Testis (tissue), 2 donors: ENCODE measurements around the gene INCENP.

Experiments used
- CTCF ChIP-seq, 3 experiments: fragments of 450-650 bp in 2 of 3; fragments of 200-600 bp in 1 of 3; sonication (generic) in 1 of 3; IDR thresholded peaks; one replicate each; pipeline ENCODE4 v1.5.1; 2016 to 2019; ENCODE audit warnings: antibody characterized with exemption in 3 of 3, mild to moderate bottlenecking in 2 of 3, moderate library complexity in 1 of 3
- POLR2A ChIP-seq: fragments of 450-650 bp; IDR thresholded peaks from one replicate; pipeline ENCODE4 v1.6.1; 2017; ENCODE audit warnings: antibody characterized with exemption, mild to moderate bottlenecking, moderate library complexity

- TF ChIP-seq CTCF (IDR thresholded peaks at IDR 0.05) = no peak
- TF ChIP-seq POLR2A = no peak
These were observed 16.7 kb downstream of the INCENP start for GRCh38 chr11:62140304-62141110.
